Keratinocyte (primary cell): ENCODE results near the gene NSUN2.

Source experiments
- CTCF ChIP-seq, 3 experiments: IDR thresholded peaks in 1 of 3; conservative IDR thresholded peaks in 1 of 3; optimal IDR thresholded peaks in 1 of 3; 2 replicates in 2 of 3; 3 replicates in 1 of 3; pipeline versions ENCODE3 to v1.5.1; 2011; ENCODE audit warnings: low read length in 3 of 3, mild to moderate bottlenecking in 3 of 3, moderate library complexity in 2 of 3, control low read depth in 1 of 3, inconsistent platforms in 1 of 3; ENCODE audit not compliant: insufficient read depth in 2 of 3; ENCODE audit errors: extremely low read depth in 1 of 3
- EZH2 ChIP-seq: IDR thresholded peaks from one replicate; pipeline ENCODE4 v1.6.1; 2012; ENCODE audit warnings: inconsistent platforms, mild to moderate bottlenecking, low read length, moderate library complexity

- TF ChIP-seq EZH2 (no peak), CTCF (optimal IDR thresholded peaks at IDR 0.05 in 1 of 3, IDR thresholded peaks at IDR 0.05 in 1 of 3, conservative IDR thresholded peaks at IDR 0.05 in 1 of 3; ENCODE audit: extremely low read depth in 1 of 3, insufficient read depth in 2 of 3, low read length in 3 of 3) (no peak)
Observed at GRCh38 chr5:6607559-6607936, 25.3 kb downstream of the NSUN2 start.
